GM12865 (cell line): ENCODE results near the gene TUBB4B.

ENCODE experiments used
- DNase-seq: peaks from one replicate; pipeline ENCODE4 v3.0.0; 2010; ENCODE audit warnings: low read depth
- H3K4me3 ChIP-seq: 2 replicates; pipeline ENCODE4 v1.5.1; 2011; ENCODE audit warnings: mild to moderate bottlenecking, low read depth, low read length, control low read depth
- CTCF ChIP-seq: IDR thresholded peaks from 2 replicates; pipeline ENCODE4 v1.5.1; 2011; ENCODE audit warnings: low read length, control low read depth, low read depth, inconsistent platforms; ENCODE audit not compliant: insufficient read depth; ENCODE audit errors: missing control alignments

The TUBB4B gene

GRCh38 chr9:137231372-137232039, 9.6 kb upstream of the TUBB4B start:
- TF ChIP-seq CTCF = no peak
- DNase-seq = no peak
- H3K4me3 ChIP-seq = no peak overlapping the region

GRCh38 chr9:137232101-137232500, 9.0 kb upstream of the TUBB4B start:
- no peak for TF ChIP-seq CTCF
- H3K4me3 ChIP-seq = no peak overlapping the region
- no peak for DNase-seq

- no peak for TF ChIP-seq CTCF
- H3K4me3 ChIP-seq = no peak overlapping the region
- DNase-seq = no peak
Observed at GRCh38 chr9:137232510-137232909, 8.6 kb upstream of the TUBB4B start.

GRCh38 chr9:137233143-137233980, 7.7 kb upstream of the TUBB4B start:
- DNase-seq = no peak
- H3K4me3 ChIP-seq = no peak overlapping the region
- TF ChIP-seq CTCF = no peak

- no peak for TF ChIP-seq CTCF
- DNase-seq = no peak
- no peak overlapping the region for H3K4me3 ChIP-seq
Observed at GRCh38 chr9:137234055-137234697, 6.9 kb upstream of the TUBB4B start.

DNA sequence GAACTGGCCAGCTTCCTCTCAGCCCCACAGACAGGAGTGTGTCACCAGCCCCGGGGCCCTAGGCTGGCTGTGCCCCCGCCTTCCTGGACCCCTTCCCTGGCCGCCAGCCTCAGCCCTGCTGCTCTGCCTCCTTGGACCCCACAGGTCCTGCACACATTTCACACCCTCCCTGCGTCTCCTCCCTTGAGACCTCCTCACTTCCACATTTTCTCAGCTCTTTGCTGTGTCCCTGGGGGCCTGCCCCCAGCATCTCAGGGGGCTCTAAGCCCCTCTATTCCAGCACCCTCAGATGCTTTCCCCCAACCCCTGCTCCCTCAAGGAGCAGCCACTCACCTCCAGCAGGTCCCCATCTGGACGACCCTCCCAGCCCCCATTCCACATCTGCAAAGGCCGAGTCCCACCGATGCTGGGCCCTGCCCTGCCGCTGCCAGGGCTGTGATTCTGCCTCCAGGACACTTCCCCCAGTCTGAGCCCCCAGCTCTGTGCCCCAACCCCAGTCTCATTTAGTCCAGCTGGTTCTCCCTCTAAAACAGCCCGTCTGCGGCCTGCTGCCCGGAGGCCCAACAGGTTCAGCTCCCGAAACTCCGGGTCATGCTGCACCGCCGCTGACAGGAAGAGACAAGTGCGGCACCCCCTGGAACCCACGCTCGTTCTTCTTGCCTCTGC, 6.2 kb upstream of the TUBB4B start:
- no peak for TF ChIP-seq CTCF
- DNase-seq = no peak
- no peak overlapping the region for H3K4me3 ChIP-seq
